Activated B cell treated with CpG ODN at 0.5 μM for 24 hours (primary cell): ENCODE data around the gene ARHGAP15. TPM values are rescaled to one million over a fixed set of nuclear protein-coding genes. Genes with fewer than 3 reads are reported as not detected.

Experiments used
- ATAC-seq: fragments of 200-7000 bp; cut with Tn5 transposase; one replicate; pipeline ENCODE4 v1.10.0; 2021; ENCODE audit warnings: low read depth, mild to moderate bottlenecking, moderate library complexity
- CTCF ChIA-PET: fragments of 350-600 bp; sonication (Branson Sonifier 250); formaldehyde crosslinking; loops from one replicate; lab custom pipeline; 2021; ENCODE audit warnings: antibody characterized with exemption; lab: Charles Lee
- POLR2A ChIA-PET: fragments of 350-600 bp; sonication (Branson Sonifier 250); formaldehyde crosslinking; loops from one replicate; lab custom pipeline; 2021; ENCODE audit warnings: antibody characterized with exemption; lab: Charles Lee
- DNase-seq: peaks from one replicate; pipeline ENCODE4 v3.0.0; 2022
- H3K27ac Mint-ChIP-seq: one replicate; pipeline ENCODE4 v1.8.0; 2020; ENCODE audit warnings: mixed read lengths
- H3K27me3 Mint-ChIP-seq: one replicate; pipeline ENCODE4 v1.8.0; 2021; ENCODE audit warnings: mixed read lengths
- H3K36me3 Mint-ChIP-seq: one replicate; pipeline ENCODE4 v1.8.0; 2021; ENCODE audit warnings: low read depth, mixed read lengths
- H3K4me1 Mint-ChIP-seq: one replicate; pipeline ENCODE4 v1.8.0; 2021; ENCODE audit warnings: mixed read lengths
- H3K4me3 Mint-ChIP-seq: one replicate; pipeline ENCODE4 v1.8.0; 2020; ENCODE audit warnings: mild to moderate bottlenecking, mixed read lengths
- H3K9me3 Mint-ChIP-seq: one replicate; pipeline ENCODE4 v1.8.0; 2020; ENCODE audit warnings: mixed read lengths
- intact Hi-C: fragments of 100-400 bp; cut with micrococcal nuclease; formaldehyde crosslinking; loops from one replicate; pipeline ENCODE4 v1.15.1; 2024
- total RNA-seq: library from RNA; stranded (reverse); gene quantifications from 2 replicates; pipeline ENCODE4 v1.2.3, GENCODE V29; 2022
- TF ChIP-seq, protein P1 (sequence below): fragments of 200-600 bp; IDR thresholded peaks from one replicate; pipeline ENCODE4 v1.8.0; 2022; ENCODE audit warnings: antibody characterized with exemption, mild to moderate bottlenecking

The ARHGAP15 gene
- total RNA-seq, 1 donor from 2014 or later = 112 TPM

DNA sequence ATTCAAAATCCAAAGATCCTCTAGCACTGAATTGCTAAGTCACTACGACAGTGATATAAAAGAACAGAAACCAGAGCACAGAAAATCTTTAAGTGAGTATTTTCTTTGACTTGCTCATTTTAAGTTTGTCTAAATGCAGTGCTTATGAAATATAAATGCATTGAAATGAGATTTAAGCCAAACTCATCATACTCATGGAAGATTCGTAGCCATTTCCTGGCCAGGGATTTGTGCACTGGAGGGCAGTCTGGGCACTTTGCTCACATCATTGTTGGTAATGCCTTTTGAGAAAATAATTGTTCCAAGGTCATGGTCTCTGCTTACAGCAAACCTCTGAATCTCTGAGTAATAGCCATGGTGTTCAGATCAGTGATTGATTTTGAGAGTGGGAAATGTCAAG lies 307.7 kb downstream of the ARHGAP15 start:
- Mint-ChIP-seq H3K4me3 (no peak overlapping the region), H3K9me3 (no peaks in the 10 kb centered on the region), H3K36me3 (peaks cover 57% of the 10 kb centered on the region), H3K27me3 (no peaks in the 10 kb centered on the region), H3K4me1 (peaks cover 7% of the 10 kb centered on the region), H3K27ac (no peak overlapping the region)
- ChIA-PET POLR2A (no interaction called here), CTCF (no interaction called here)
- intact Hi-C loops = no loop called here
- TF ChIP-seq, protein P1, sequence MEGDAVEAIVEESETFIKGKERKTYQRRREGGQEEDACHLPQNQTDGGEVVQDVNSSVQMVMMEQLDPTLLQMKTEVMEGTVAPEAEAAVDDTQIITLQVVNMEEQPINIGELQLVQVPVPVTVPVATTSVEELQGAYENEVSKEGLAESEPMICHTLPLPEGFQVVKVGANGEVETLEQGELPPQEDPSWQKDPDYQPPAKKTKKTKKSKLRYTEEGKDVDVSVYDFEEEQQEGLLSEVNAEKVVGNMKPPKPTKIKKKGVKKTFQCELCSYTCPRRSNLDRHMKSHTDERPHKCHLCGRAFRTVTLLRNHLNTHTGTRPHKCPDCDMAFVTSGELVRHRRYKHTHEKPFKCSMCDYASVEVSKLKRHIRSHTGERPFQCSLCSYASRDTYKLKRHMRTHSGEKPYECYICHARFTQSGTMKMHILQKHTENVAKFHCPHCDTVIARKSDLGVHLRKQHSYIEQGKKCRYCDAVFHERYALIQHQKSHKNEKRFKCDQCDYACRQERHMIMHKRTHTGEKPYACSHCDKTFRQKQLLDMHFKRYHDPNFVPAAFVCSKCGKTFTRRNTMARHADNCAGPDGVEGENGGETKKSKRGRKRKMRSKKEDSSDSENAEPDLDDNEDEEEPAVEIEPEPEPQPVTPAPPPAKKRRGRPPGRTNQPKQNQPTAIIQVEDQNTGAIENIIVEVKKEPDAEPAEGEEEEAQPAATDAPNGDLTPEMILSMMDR = no peak
- ATAC-seq (no peak), DNase-seq (no peak)

DNA sequence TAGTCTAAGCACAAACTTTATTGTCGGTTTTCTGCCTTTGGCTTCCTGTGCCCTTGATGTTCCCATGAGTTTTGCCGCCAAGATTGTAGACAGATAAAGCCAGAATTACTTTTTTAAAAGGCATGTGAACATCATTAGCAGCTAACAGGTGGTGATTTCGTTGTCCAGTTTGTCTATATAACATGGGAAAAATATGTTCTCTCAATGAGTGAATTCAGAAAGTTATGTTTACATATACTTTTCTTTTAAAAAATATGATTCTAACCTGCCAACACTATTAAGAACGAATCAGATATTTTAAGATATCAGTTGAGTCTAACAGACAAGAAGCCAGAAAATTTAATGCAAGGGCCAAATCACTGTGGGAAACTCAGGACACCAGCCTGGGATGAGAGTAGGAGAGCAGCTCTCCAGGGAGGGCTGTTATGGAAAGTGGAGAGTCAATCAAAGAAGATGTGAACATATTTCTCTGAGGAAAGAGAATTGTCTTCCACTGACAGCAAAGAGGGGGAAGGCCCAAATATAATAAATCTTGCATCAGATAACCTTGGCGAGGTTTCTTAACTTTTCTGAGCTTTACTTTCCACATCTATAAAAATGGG lies 311.3 kb downstream of the ARHGAP15 start:
- H3K9me3 Mint-ChIP-seq = peaks cover 1% of the 10 kb centered on the region
- H3K36me3 Mint-ChIP-seq = peaks cover 67% of the 10 kb centered on the region
- TF ChIP-seq, protein P1 = no peak
- H3K27me3 Mint-ChIP-seq = no peaks in the 10 kb centered on the region
- DNase-seq (no peak), ATAC-seq (no peak)
- no peak overlapping the region for H3K4me3 Mint-ChIP-seq
- ChIA-PET CTCF (no interaction called here), POLR2A (no interaction called here)
- H3K4me1 Mint-ChIP-seq = no peaks in the 10 kb centered on the region
- no peak overlapping the region for H3K27ac Mint-ChIP-seq
- intact Hi-C loops = no loop called here

DNA sequence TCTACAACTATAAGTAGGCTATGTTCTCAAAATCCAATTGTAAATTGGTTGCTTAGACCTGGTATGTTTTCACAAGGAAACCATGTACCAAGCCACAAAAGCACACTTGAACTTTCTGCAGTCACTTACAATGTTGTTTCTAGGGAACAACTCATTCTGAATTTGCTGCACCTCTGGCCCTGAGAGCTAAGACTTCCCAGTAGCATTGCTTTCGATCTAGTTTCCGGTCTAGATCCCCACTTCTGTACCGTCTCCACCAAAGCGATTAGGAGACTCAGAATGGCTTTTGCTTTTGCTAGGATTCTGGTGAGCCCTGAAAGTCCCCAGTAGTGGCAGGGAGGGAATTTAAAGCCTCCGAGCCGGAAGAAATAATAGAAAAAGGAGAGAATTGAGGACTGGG lies 313.0 kb downstream of the ARHGAP15 start:
- Mint-ChIP-seq H3K27ac (no peak overlapping the region), H3K4me1 (no peaks in the 10 kb centered on the region), H3K36me3 (peaks cover 62% of the 10 kb centered on the region), H3K9me3 (peaks cover 3% of the 10 kb centered on the region), H3K27me3 (no peaks in the 10 kb centered on the region), H3K4me3 (no peak overlapping the region)
- POLR2A ChIA-PET = no interaction called here
- CTCF ChIA-PET = no interaction called here
- TF ChIP-seq, protein P1 = no peak
- intact Hi-C loops = no loop called here
- ATAC-seq (no peak), DNase-seq (no peak)

- ATAC-seq (no peak), DNase-seq (no peak)
- H3K27me3 Mint-ChIP-seq = no peaks in the 10 kb centered on the region
- no peaks in the 10 kb centered on the region for H3K9me3 Mint-ChIP-seq
- H3K4me3 Mint-ChIP-seq = no peak overlapping the region
- H3K27ac Mint-ChIP-seq = no peak overlapping the region
- TF ChIP-seq, protein P1 = no peak
- H3K36me3 Mint-ChIP-seq = peaks cover 54% of the 10 kb centered on the region
- ChIA-PET CTCF (no interaction called here), POLR2A (no interaction called here)
- intact Hi-C loops = no loop called here
- peaks cover 10% of the 10 kb centered on the region for H3K4me1 Mint-ChIP-seq
Observed at GRCh38 chr2:143451642-143452281, 322.5 kb downstream of the ARHGAP15 start.

DNA sequence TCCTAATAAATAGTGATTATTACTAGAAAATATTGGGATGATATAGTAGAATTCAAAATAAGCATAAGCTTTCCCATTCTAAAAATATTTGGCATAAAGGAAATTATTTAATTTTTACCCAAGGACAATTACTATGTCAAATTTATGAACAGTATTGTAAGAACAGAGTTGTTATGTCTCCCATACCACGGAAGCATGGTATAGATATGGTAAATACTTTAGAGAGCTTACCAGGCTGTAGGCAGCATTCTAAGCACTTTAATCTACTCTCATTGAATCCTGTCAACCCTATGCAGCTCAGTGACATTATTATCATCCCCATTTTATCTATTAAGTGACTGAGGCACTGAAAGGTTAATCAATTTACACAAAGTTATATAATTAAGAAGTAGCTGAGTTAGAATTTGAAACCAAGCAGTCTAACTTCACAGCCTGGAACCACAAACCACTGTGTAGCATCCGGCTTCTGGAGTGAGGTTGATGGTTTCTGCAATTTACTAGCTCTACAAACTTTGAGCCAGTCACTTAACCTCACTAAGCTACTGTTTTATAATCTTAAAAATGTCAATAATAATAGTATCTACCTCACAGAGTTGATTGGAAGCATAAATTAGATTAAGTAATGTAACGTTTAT lies 323.7 kb downstream of the ARHGAP15 start:
- H3K4me1 Mint-ChIP-seq = peaks cover 10% of the 10 kb centered on the region
- intact Hi-C loops = no loop called here
- H3K27ac Mint-ChIP-seq = no peak overlapping the region
- no peak overlapping the region for H3K4me3 Mint-ChIP-seq
- H3K9me3 Mint-ChIP-seq = no peaks in the 10 kb centered on the region
- ChIA-PET CTCF (no interaction called here), POLR2A (interaction anchor here (0.6 kb wide), 1 partner anchor 60 kb away, joined by 4 read pairs; no protein-coding TSS in a partner anchor)
- no peak for ATAC-seq
- TF ChIP-seq, protein P1 = no peak
- peaks cover 51% of the 10 kb centered on the region for H3K36me3 Mint-ChIP-seq
- H3K27me3 Mint-ChIP-seq = no peaks in the 10 kb centered on the region
- DNase-seq = no peak
